Keratinocyte (primary cell): ENCODE measurements around the gene SKIDA1. TPM values are rescaled to one million over a fixed set of nuclear protein-coding genes. Genes with fewer than 3 reads are reported as not detected.
A peak's percentile ranks its signal among the peaks of the same experiment; 100 is the strongest.

Experiments
- DNase-seq: peaks from one replicate; pipeline ENCODE4 v3.0.0-alpha.2; 2011; ENCODE audit warnings: low read depth, missing footprints, low spot score
- FAIRE-seq: peaks from 2 replicates; lab custom pipeline; 2011; peaks lifted over from hg19 to GRCh38; lab: Jason Lieb, UNC
- H2AFZ ChIP-seq: 2 replicates; pipeline ENCODE4 v1.6.0; 2012; ENCODE audit warnings: low read length, control low read depth, inconsistent platforms; ENCODE audit not compliant: control insufficient read depth
- H3K27ac ChIP-seq: 2 replicates; pipeline ENCODE4 v1.5.1; 2011; ENCODE audit warnings: low read length; ENCODE audit not compliant: control insufficient read depth, insufficient read depth
- H3K27me3 ChIP-seq: 3 replicates; pipeline ENCODE4 v1.6.0; 2011; ENCODE audit warnings: low read length; ENCODE audit not compliant: control insufficient read depth, insufficient read depth; ENCODE audit errors: extremely low read depth
- H3K36me3 ChIP-seq, 2 experiments: 2 replicates in 1 of 2; 3 replicates in 1 of 2; pipeline ENCODE4 v1.5.1; 2011; ENCODE audit warnings: low read length in 2 of 2, mild to moderate bottlenecking in 1 of 2; ENCODE audit not compliant: control insufficient read depth in 2 of 2, insufficient read depth in 2 of 2; ENCODE audit errors: extremely low read depth in 1 of 2
- H3K4me1 ChIP-seq: 3 replicates; pipeline ENCODE4 v1.5.1; 2011; ENCODE audit warnings: low read length; ENCODE audit not compliant: control insufficient read depth, insufficient read depth; ENCODE audit errors: extremely low read depth
- H3K4me2 ChIP-seq: 3 replicates; pipeline ENCODE4 v1.6.0; 2011; ENCODE audit warnings: low read depth, low read length; ENCODE audit not compliant: control insufficient read depth, insufficient read depth; ENCODE audit errors: extremely low read depth
- H3K4me3 ChIP-seq, 3 experiments: fragments of 200-600 bp in 1 of 3; sonication (generic) in 1 of 3; 2 replicates in 2 of 3; 3 replicates in 1 of 3; pipeline ENCODE4 v1.5.1; 2011 to 2016; ENCODE audit warnings: low read length in 3 of 3, mild to moderate bottlenecking in 3 of 3, control low read depth in 2 of 3, inconsistent platforms in 1 of 3, low read depth in 1 of 3, mixed read lengths in 1 of 3, mixed run types in 1 of 3, moderate library complexity in 1 of 3; ENCODE audit not compliant: control insufficient read depth in 2 of 3, insufficient read depth in 2 of 3; ENCODE audit errors: extremely low read depth in 1 of 3
- H3K79me2 ChIP-seq: 2 replicates; pipeline ENCODE4 v1.6.0; 2012; ENCODE audit warnings: low read length; ENCODE audit not compliant: control insufficient read depth, insufficient read depth
- H3K9ac ChIP-seq: 3 replicates; pipeline ENCODE4 v1.6.0; 2011; ENCODE audit warnings: low read length; ENCODE audit not compliant: control insufficient read depth, insufficient read depth; ENCODE audit errors: extremely low read depth
- H3K9me1 ChIP-seq: 3 replicates; pipeline ENCODE4 v1.6.0; 2011; ENCODE audit warnings: low read length; ENCODE audit not compliant: control insufficient read depth, insufficient read depth; ENCODE audit errors: extremely low read depth
- H3K9me3 ChIP-seq: 2 replicates; pipeline ENCODE4 v1.5.1; 2012; ENCODE audit warnings: low read depth, low read length; ENCODE audit not compliant: control insufficient read depth
- H4K20me1 ChIP-seq: 3 replicates; pipeline ENCODE4 v1.6.0; 2011; ENCODE audit warnings: low read length; ENCODE audit not compliant: control insufficient read depth, insufficient read depth; ENCODE audit errors: extremely low read depth
- EZH2 ChIP-seq: IDR thresholded peaks from one replicate; pipeline ENCODE4 v1.6.1; 2012; ENCODE audit warnings: inconsistent platforms, mild to moderate bottlenecking, low read length, moderate library complexity
- dilution Hi-C: fragments of 300-500 bp; cut with MboI; formaldehyde crosslinking; loops from one replicate; pipeline ENCODE4 v1.7.0; 2020; ENCODE audit warnings: low sequenced_read_pairs; ENCODE audit not compliant: extremely low pct_ligation_motif_present
- polyA plus RNA-seq, 5 experiments: library from polyadenylated mRNA; depleted of rRNA in 3 of 5; stranded (reverse) in 3 of 5; stranded (forward) in 1 of 5; unstranded in 1 of 5; fragments of >200 nt; gene quantifications; 1 replicate in 1 of 5; 2 replicates in 3 of 5; 3 replicates in 1 of 5; pipeline versions ENCODE4 v1.2.1 to v1.2.3, GENCODE V29; 2011 to 2012; ENCODE audit warnings: missing spikeins in 2 of 5, low read depth in 1 of 5, low replicate concordance in 1 of 5
- TF ChIP-seq, protein P1 (sequence below), 3 experiments: IDR thresholded peaks in 1 of 3; conservative IDR thresholded peaks in 1 of 3; optimal IDR thresholded peaks in 1 of 3; 2 replicates in 2 of 3; 3 replicates in 1 of 3; pipeline versions ENCODE3 to v1.5.1; 2011; ENCODE audit warnings: low read length in 3 of 3, mild to moderate bottlenecking in 3 of 3, moderate library complexity in 2 of 3, control low read depth in 1 of 3, inconsistent platforms in 1 of 3; ENCODE audit not compliant: insufficient read depth in 2 of 3; ENCODE audit errors: extremely low read depth in 1 of 3

Gene SKIDA1
- polyA plus RNA-seq, 1 donor (not counting 4 experiments of a cell fraction or from before 2014, with no cell fraction given) = 0.13 TPM

GRCh38 chr10:21526188-21526859 lies 842 bp upstream of the SKIDA1 start:
- peaks cover 27% of the 10 kb centered on the region for H3K4me1 ChIP-seq
- no peak for TF ChIP-seq EZH2
- TF ChIP-seq, protein P1, sequence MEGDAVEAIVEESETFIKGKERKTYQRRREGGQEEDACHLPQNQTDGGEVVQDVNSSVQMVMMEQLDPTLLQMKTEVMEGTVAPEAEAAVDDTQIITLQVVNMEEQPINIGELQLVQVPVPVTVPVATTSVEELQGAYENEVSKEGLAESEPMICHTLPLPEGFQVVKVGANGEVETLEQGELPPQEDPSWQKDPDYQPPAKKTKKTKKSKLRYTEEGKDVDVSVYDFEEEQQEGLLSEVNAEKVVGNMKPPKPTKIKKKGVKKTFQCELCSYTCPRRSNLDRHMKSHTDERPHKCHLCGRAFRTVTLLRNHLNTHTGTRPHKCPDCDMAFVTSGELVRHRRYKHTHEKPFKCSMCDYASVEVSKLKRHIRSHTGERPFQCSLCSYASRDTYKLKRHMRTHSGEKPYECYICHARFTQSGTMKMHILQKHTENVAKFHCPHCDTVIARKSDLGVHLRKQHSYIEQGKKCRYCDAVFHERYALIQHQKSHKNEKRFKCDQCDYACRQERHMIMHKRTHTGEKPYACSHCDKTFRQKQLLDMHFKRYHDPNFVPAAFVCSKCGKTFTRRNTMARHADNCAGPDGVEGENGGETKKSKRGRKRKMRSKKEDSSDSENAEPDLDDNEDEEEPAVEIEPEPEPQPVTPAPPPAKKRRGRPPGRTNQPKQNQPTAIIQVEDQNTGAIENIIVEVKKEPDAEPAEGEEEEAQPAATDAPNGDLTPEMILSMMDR (optimal IDR thresholded peaks at IDR 0.05 in 1 of 3, IDR thresholded peaks at IDR 0.05 in 1 of 3, conservative IDR thresholded peaks at IDR 0.05 in 1 of 3; ENCODE audit: extremely low read depth in 1 of 3, insufficient read depth in 2 of 3, low read length in 3 of 3) = no peak
- no peaks in the 10 kb centered on the region for H3K27me3 ChIP-seq
- no peaks in the 10 kb centered on the region for H3K9me3 ChIP-seq
- no peaks in the 10 kb centered on the region for H3K36me3 ChIP-seq
- no peaks in the 10 kb centered on the region for H4K20me1 ChIP-seq
- H3K4me2 ChIP-seq = peak overlapping the region; percentile 75
- DNase-seq (no peak), FAIRE-seq (no peak)
- H3K27ac ChIP-seq = peak overlapping the region; percentile 95
- no peaks in the 10 kb centered on the region for H3K9me1 ChIP-seq
- H2AFZ ChIP-seq = no peak overlapping the region
- no peaks in the 10 kb centered on the region for H3K79me2 ChIP-seq
- H3K4me3 ChIP-seq = peak overlapping the region; percentile 58 to 83 (median 64)
- peak overlapping the region; percentile 83 for H3K9ac ChIP-seq
- dilution Hi-C loops = no loop called here

GRCh38 chr10:21524526-21525366 lies 736 bp downstream of the SKIDA1 start:
- Histone ChIP-seq H3K4me2 (peak overlapping the region; percentile 100), H3K9me3 (no peaks in the 10 kb centered on the region), H3K79me2 (no peaks in the 10 kb centered on the region), H3K4me1 (peaks cover 31% of the 10 kb centered on the region), H3K9me1 (no peaks in the 10 kb centered on the region), H3K4me3 (peak overlapping the region; percentile 58 to 97 (median 83)), H3K9ac (peak overlapping the region; percentile 83), H2AFZ (peak overlapping the region; percentile 98), H3K27ac (peak overlapping the region; percentile 95), H3K27me3 (no peaks in the 10 kb centered on the region), H4K20me1 (no peaks in the 10 kb centered on the region), H3K36me3 (no peaks in the 10 kb centered on the region)
- DNase-seq (no peak), FAIRE-seq (peak; percentile 48)
- TF ChIP-seq, protein P1 (optimal IDR thresholded peaks at IDR 0.05 in 1 of 3, IDR thresholded peaks at IDR 0.05 in 1 of 3, conservative IDR thresholded peaks at IDR 0.05 in 1 of 3; ENCODE audit: extremely low read depth in 1 of 3, insufficient read depth in 2 of 3, low read length in 3 of 3) = no peak
- no peak for TF ChIP-seq EZH2
- dilution Hi-C loops = no loop called here
